Measurements from ENCODE around the gene PLOD2.

DNA sequence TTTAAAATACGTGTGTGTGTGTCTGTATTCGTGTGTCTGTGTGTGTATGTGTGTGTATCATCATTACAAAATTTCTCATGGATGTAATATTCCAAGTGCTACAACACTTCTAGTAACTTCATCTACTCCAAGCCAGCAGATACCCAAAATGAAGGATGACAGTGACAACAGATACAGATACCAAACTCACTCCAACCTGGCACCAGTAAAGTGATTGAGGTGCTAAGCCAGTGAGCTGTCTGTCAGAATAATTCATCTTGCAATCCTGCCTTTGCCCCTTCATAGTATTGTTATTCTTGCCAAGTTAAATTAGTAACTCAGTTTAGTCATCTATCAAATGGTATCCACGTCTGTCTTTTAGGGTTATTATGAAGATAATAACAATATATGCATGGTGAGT, 58.1 kb downstream of the PLOD2 start:
- TF ChIP-seq EZH2phosphoT487 (IDR thresholded peaks at IDR 0.05; ENCODE audit: low read length) = no peak
- TF ChIP-seq, protein P1, sequence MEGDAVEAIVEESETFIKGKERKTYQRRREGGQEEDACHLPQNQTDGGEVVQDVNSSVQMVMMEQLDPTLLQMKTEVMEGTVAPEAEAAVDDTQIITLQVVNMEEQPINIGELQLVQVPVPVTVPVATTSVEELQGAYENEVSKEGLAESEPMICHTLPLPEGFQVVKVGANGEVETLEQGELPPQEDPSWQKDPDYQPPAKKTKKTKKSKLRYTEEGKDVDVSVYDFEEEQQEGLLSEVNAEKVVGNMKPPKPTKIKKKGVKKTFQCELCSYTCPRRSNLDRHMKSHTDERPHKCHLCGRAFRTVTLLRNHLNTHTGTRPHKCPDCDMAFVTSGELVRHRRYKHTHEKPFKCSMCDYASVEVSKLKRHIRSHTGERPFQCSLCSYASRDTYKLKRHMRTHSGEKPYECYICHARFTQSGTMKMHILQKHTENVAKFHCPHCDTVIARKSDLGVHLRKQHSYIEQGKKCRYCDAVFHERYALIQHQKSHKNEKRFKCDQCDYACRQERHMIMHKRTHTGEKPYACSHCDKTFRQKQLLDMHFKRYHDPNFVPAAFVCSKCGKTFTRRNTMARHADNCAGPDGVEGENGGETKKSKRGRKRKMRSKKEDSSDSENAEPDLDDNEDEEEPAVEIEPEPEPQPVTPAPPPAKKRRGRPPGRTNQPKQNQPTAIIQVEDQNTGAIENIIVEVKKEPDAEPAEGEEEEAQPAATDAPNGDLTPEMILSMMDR (IDR thresholded peaks at IDR 0.05; ENCODE audit: low read length) = no peak
